Ovary (tissue), 3 donors: Measurements from ENCODE around the gene AUTS2.

Experiments
- CTCF ChIP-seq, 3 donors: fragments of 450-650 bp in 2 of 3; fragments of 200-600 bp in 1 of 3; IDR thresholded peaks; one replicate each; pipeline versions ENCODE4 v1.5.1 to v1.8.0; 2016 to 2022; ENCODE audit warnings: antibody characterized with exemption in 3 of 3, mild to moderate bottlenecking in 1 of 3
- EP300 ChIP-seq: sonication (generic); formaldehyde crosslinking; IDR thresholded peaks from one replicate; pipeline ENCODE4 v1.6.1; 2017; ENCODE audit warnings: antibody characterized with exemption
- POLR2A ChIP-seq: fragments of 450-650 bp; IDR thresholded peaks from one replicate; pipeline ENCODE4 v1.6.1; 2017; ENCODE audit warnings: antibody characterized with exemption, mild to moderate bottlenecking, moderate library complexity
- donor health status: DM: no; HTN: no; CAD: no.

- TF ChIP-seq CTCF (IDR thresholded peaks at IDR 0.05) (no peak), POLR2A (no peak), EP300 (no peak)
Measured at GRCh38 chr7:69956541-69956940, 358.3 kb downstream of the AUTS2 start.
